Kidney epithelial cell (primary cell): ENCODE results near the gene ATP5IF1. TPM values are rescaled to one million over a fixed set of nuclear protein-coding genes. Genes with fewer than 3 reads are reported as not detected.
A peak's percentile ranks its signal among the peaks of the same experiment; 100 is the strongest.

Experiments
- DNase-seq: peaks from one replicate; pipeline ENCODE4 v3.0.0-alpha.2; 2010; ENCODE audit warnings: low read depth
- H3K27me3 ChIP-seq: 2 replicates; pipeline ENCODE4 v1.6.0; 2011; ENCODE audit warnings: low read length; ENCODE audit not compliant: control insufficient read depth, insufficient read depth
- H3K36me3 ChIP-seq: 2 replicates; pipeline ENCODE4 v1.5.1; 2011; ENCODE audit warnings: low read length; ENCODE audit not compliant: control insufficient read depth, insufficient read depth
- H3K4me3 ChIP-seq: 2 replicates; pipeline ENCODE4 v1.5.1; 2011; ENCODE audit warnings: low read depth, mild to moderate bottlenecking, control low read depth, low read length
- total RNA-seq: library from RNA; depleted of rRNA; stranded (reverse); fragments of >200 nt; gene quantifications from 2 replicates; pipeline ENCODE4 v1.2.3, GENCODE V29; 2015
- TF ChIP-seq, protein P1 (sequence below): IDR thresholded peaks from 2 replicates; pipeline ENCODE4 v1.5.1; 2011; ENCODE audit warnings: mild to moderate bottlenecking, moderate library complexity, low read length, control low read depth, inconsistent platforms; ENCODE audit not compliant: insufficient read depth, poor library complexity, severe bottlenecking

Gene ATP5IF1
- total RNA-seq, 1 donor from 2014 or later, result 247 TPM

DNA sequence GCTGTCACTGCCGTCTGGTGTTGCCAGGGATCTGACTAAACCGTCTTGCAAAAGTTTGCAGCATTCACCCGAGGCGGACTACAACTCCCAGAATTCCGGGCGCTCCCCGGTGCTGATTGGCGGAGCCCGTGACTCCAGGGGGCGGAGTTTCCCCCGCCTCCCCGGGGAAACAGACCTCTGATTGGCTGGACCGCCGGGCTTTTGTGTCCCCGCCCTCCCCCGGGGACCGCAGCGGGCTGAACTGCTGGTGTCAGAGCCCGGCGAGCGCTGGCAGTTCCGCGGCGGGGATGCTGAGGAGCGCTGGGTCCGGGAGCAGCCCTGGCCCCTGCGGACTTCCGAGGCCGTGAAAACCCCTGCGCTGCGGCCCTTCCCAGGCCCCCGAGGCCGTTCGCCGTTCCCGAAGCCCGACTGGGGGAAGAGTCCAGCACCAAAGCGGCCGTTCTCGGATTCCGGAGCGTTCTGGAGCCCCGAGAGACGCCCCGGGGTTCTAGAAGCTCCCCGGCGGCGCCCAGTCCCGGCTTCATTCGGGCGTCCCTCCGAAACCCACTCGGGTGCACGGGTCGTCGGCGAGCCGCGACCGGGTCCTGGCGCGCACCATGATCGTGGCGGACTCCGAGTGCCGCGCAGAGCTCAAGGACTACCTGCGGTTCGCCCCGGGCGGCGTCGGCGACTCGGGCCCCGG lies 23.5 kb downstream of the ATP5IF1 start, which contains the start of gene SESN2:
Gene SESN2 (plus strand): TSS at position 267 of the 682 bp plus-strand sequence. CDS start 330 bp downstream, at position 597.
- DNase-seq, result peak; percentile 92
- H3K27me3 ChIP-seq, result no peaks in the 10 kb centered on the region
- TF ChIP-seq, protein P1, sequence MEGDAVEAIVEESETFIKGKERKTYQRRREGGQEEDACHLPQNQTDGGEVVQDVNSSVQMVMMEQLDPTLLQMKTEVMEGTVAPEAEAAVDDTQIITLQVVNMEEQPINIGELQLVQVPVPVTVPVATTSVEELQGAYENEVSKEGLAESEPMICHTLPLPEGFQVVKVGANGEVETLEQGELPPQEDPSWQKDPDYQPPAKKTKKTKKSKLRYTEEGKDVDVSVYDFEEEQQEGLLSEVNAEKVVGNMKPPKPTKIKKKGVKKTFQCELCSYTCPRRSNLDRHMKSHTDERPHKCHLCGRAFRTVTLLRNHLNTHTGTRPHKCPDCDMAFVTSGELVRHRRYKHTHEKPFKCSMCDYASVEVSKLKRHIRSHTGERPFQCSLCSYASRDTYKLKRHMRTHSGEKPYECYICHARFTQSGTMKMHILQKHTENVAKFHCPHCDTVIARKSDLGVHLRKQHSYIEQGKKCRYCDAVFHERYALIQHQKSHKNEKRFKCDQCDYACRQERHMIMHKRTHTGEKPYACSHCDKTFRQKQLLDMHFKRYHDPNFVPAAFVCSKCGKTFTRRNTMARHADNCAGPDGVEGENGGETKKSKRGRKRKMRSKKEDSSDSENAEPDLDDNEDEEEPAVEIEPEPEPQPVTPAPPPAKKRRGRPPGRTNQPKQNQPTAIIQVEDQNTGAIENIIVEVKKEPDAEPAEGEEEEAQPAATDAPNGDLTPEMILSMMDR, result no peak

DNA sequence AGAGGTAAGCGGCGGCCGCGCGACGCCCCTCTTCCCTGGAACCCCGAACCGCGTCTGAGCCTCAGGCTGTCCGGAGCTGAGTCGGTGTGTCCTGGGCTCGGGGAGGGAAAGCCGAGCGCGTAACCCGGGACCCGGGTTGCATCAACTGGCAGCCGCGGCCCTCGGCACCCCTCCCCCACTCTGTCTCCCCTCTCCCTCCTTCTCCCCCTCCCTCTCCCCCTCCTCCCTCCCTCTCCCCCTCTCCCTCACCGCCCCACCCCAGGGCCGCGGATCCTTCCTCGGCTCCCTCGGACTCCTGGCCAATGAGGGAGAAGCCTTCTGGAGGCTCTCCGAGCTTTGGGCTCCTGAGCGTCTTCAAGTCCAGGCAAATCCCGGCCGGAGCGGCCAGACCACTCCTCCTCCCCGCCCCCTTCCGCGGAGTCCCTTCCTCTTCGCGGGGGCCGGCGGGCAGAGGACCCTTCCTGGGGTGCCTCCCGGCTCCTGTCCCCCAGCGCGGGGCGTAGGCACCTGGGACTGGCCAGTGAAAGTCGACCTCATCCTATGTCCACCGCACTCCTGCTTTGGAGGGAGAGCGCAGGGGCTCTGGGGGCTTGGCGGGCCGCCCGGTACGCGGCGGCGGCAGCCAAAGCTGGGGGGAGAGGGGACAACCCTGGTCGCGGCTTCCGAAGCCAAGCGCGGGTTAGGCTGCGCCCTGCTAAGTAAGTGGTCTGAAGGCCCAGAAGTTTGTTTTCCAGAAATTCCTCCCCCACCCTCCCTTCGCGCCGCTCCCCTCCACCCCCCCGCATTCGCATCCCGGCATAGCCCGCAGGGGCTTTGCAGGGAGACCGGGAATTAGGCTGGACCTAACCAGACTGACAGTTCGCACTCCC lies 24.2 kb downstream of the ATP5IF1 start:
- no peaks in the 10 kb centered on the region for H3K27me3 ChIP-seq
- DNase-seq, result peak; percentile 49
- peak overlapping the region; percentile 96 for H3K4me3 ChIP-seq
- H3K36me3 ChIP-seq, result no peaks in the 10 kb centered on the region
- TF ChIP-seq, protein P1, result no peak

More for the DNA sequence above, 23.5 kb downstream of the ATP5IF1 start, which contains the start of gene SESN2:
- peak within 1 kb of the TSS; percentile 96 for H3K4me3 ChIP-seq
- H3K36me3 ChIP-seq, result no peaks in the 10 kb centered on the region

DNA sequence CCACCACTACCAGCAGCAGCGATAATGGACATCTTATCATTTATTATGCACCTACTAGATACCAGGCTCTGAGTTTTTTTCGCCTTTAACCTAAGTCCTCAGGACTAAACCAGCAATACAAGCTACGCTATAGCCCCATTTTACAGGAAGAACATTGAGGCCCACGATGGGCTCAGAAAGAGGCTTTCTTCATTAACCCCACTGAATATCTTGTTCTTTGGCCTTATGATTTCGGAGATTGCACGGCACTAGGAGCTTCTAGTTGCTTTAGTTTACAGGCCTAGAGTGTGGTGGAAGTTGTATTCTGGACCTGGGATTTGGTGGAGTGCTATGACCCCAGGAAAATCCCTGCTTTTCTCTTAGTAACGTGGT lies 24.9 kb downstream of the ATP5IF1 start:
- Histone ChIP-seq H3K36me3 (no peaks in the 10 kb centered on the region), H3K4me3 (peak overlapping the region; percentile 96), H3K27me3 (no peaks in the 10 kb centered on the region)
- DNase-seq, result no peak
- TF ChIP-seq, protein P1, result no peak

DNA sequence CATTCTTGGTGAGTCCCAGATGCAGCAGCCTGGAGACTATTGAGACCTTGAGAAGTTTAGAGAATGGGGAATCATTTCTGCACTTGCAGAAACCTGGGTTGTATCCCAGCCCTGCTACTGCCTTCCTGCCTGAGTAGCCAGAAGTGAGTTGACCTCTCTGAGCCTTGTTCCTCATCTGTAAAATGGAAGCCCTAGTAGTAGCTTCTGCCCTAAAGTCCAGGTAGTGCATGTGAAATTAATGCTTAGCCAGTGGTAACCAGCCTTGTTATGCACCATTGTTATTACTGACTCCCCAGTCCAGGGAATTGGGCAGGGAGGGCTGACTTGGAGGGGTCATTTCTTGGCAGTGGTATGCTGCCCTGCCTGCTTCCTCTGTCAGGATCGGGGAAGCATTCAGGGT lies 29.0 kb downstream of the ATP5IF1 start:
- no peaks in the 10 kb centered on the region for H3K27me3 ChIP-seq
- TF ChIP-seq, protein P1, result no peak
- no peak for DNase-seq
- no peaks in the 10 kb centered on the region for H3K36me3 ChIP-seq
- no peak overlapping the region for H3K4me3 ChIP-seq

DNA sequence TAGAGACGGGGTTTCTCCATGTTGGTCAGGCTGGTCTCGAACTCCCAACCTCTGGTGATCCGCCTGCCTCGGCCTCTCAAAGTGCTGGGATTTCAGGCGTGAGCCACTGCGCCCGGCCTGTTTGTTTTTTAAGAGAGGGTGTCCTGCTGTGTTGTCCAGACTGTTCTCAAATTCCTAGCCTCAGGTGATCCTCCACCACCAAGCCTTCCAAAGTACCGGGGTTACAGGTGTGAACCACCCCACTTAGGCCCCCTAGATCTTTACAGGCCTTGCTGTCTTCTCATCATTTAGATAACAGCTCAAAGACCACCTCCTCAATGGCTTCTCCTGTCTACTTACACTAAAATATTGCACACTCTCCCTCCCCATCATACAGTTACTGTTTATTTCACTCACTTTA lies 29.7 kb downstream of the ATP5IF1 start:
- H3K4me3 ChIP-seq, result no peak overlapping the region
- TF ChIP-seq, protein P1, result no peak

More for the DNA sequence above, 29.7 kb downstream of the ATP5IF1 start:
- Histone ChIP-seq H3K27me3 (no peaks in the 10 kb centered on the region), H3K36me3 (no peaks in the 10 kb centered on the region)
- DNase-seq, result no peak
